NT2/D1 (cell line): ENCODE data around the gene CTDSPL2.
"Not testable (repeated sequence)": the region's sequence is repeated elsewhere in the genome, so short reads cannot be mapped to it uniquely, and the experiment has no call there.

Source experiments
- DNase-seq: peaks from one replicate; pipeline ENCODE4 v3.0.0-alpha.2; 2011; ENCODE audit warnings: low read depth, low spot score
- H3K27me3 ChIP-seq: 2 replicates; pipeline ENCODE4 v1.6.0; 2011; ENCODE audit warnings: mild to moderate bottlenecking; ENCODE audit not compliant: insufficient read length, insufficient read depth
- H3K36me3 ChIP-seq: 2 replicates; pipeline ENCODE4 v1.6.1; 2011; ENCODE audit warnings: mild to moderate bottlenecking, low read length, mixed read lengths; ENCODE audit not compliant: insufficient read depth, insufficient read length
- H3K4me1 ChIP-seq: 2 replicates; pipeline ENCODE4 v1.5.1; 2011; ENCODE audit not compliant: insufficient read depth, insufficient read length
- H3K4me3 ChIP-seq: 2 replicates; pipeline ENCODE4 v1.5.1; 2011; ENCODE audit warnings: low read depth; ENCODE audit not compliant: insufficient read length
- H3K9ac ChIP-seq: 2 replicates; pipeline ENCODE4 v1.6.0; 2011; ENCODE audit warnings: low read depth; ENCODE audit not compliant: insufficient read length
- H3K9me3 ChIP-seq: 2 replicates; pipeline ENCODE4 v1.5.1; 2011; ENCODE audit warnings: mild to moderate bottlenecking, low read length; ENCODE audit not compliant: insufficient read depth
- SUZ12 ChIP-seq: IDR thresholded peaks from 2 replicates; pipeline ENCODE4 v1.6.1; 2011; ENCODE audit not compliant: insufficient read length, insufficient read depth; ENCODE audit errors: extremely low read depth
- YY1 ChIP-seq: IDR thresholded peaks from 2 replicates; pipeline ENCODE4 v1.6.1; 2011; ENCODE audit not compliant: insufficient read length, insufficient read depth
- ZNF274 ChIP-seq: IDR thresholded peaks from 2 replicates; pipeline ENCODE4 v1.6.1; 2011; ENCODE audit warnings: mild to moderate bottlenecking, low read depth, low read length

The CTDSPL2 gene

DNA sequence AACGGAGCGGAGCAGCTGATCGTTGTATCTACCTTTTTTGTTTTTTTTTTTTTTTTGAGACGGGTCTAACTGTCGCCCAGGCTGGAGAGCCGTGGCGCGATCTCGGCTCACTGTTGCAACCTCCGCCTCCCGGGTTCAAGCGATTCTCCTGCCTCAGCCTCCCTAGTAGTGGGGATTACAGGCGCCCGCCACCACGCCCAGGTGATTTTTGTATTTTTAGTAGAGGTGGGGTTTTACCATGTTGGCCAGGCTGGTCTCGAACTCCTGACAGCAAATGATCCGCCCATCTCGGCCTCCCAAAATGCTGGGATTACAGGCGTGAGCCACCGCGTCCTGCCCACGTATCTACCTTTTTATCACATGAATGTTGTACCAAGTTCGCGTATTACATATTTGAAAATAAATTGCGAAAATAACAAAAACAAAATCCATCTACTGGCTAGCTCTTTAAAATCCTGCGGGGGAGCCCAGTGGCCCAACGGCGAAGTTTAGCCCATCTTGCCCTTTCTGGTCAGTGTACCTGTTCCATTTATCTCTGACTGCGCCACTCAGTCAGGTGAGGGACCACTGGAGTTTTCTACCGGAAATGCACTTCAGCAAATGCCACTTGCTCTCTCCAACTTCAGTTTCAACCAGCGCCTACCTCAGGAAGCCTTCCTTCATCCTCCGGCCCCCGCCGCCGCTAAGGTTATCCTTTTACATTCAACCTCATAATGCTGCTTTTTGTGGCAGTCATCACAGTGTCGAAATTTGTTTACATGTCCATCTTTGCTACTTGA, 108.3 kb downstream of the CTDSPL2 start:
- Histone ChIP-seq H3K9ac (peak overlapping the region; percentile 92), H3K27me3 (no peaks in the 10 kb centered on the region), H3K36me3 (peaks cover 18% of the 10 kb centered on the region), H3K4me3 (peak overlapping the region; percentile 76), H3K9me3 (no peaks in the 10 kb centered on the region), H3K4me1 (no peaks in the 10 kb centered on the region)
- TF ChIP-seq ZNF274 (no peak), YY1 (no peak), SUZ12 (no peak)
- DNase-seq = no peak

DNA sequence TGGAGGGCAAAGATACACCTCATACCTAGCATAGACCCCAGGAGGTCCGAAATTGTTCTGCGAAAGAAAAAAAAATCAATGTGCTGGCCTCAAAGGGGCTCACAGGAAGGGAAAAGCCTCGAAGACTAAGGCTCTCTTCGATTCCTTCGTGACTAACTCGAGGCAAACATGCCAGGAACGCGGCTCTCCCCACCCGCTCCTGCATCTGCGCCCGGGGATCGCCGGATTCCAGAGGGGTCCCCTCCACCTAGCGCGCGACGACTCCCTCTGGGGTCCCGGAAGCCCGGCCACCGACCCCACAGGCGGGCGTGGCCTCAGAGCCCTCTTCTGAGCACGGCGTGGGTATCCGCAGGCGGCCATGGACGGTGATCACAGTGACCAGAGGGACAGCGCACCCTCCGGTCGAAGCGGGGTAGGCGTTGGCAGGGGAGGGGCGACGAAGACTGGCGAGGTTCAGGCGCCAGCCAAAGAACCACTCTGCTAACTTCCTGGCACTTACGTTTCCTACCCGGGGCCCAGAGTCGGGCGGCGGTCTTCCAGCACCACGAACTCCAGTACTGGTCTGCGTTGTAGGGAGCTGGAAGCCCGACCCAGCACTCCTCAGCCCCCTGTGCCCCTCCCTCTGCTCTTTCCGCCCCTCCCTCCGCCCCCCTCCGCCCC, 109.0 kb downstream of the CTDSPL2 start:
- Histone ChIP-seq H3K4me3 (peak overlapping the region; percentile 76), H3K27me3 (no peaks in the 10 kb centered on the region), H3K36me3 (peaks cover 25% of the 10 kb centered on the region), H3K9ac (peak overlapping the region; percentile 92), H3K9me3 (no peaks in the 10 kb centered on the region), H3K4me1 (no peaks in the 10 kb centered on the region)
- TF ChIP-seq YY1 (no peak), SUZ12 (no peak), ZNF274 (no peak)
- DNase-seq = peak; percentile 49

DNA sequence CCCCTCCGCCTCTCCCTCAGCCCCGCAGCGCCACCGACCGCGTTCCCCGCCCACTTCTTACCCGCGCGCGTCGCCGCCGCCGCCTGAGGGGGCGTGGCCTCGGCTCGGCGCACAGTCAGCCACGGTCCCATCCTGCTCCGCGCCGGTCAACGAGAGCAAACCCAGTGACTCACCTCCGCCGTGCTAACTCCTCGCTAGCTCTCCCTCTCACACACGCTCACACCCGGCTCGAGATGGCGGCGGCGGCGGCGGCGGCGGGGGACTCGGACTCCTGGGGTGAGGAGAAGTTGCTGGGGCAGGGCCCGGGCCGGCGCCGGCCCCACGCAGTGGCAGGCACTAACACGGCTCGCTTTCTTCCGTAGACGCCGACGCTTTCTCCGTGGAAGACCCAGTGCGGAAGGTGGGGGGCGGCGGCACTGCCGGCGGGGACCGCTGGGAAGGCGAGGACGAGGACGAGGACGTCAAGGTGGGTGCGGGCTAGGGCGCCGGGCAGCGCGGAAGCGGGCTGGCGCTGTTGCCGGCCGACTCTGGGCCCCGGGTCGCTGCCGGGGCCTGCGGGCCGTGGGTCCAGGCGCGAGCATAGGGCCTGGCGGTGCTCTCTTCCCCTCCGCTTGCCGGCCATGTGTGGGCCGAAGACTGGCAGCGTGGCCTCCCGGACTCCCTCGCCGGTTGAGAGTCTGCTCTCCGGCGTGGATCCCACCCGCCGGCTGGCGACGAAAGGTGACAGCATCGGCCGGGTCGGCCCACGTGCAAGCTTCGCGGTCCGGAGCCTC, 109.7 kb downstream of the CTDSPL2 start, which contains the start of gene EIF3J:
Gene EIF3J (plus strand): TSS at position 186 of the 773 bp plus-strand sequence. CDS start 48 bp downstream, at position 234.
- peaks cover 30% of the 10 kb centered on the region for H3K36me3 ChIP-seq
- no peak for TF ChIP-seq ZNF274
- TF ChIP-seq YY1 = no peak
- TF ChIP-seq SUZ12 = no peak
- H3K27me3 ChIP-seq = no peaks in the 10 kb centered on the region

DNA sequence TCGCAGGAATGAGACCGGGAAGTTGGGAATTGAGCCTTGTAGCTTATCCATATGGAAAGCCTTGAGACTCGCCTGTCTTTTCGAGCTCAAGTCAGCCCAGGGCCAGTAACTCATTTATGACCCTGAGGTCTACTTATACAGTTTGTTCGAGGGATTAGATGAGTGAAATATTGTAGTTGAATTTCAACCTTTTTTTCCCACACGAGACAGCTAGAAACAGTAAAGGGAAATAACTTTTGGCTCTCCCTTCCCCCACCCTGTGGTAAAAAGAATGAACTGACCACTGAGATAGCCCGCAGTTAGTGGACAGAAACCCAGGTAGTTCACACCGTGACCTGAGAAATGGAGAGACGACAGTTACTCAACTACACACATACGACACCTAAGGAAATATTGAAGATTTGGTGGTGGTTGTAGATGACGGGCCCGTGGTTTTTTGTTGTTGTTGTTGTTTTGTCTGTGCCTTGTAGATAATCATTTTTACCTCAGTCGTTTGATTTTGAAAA, 110.4 kb downstream of the CTDSPL2 start:
- Histone ChIP-seq H3K36me3 (peaks cover 32% of the 10 kb centered on the region), H3K9ac (peak overlapping the region; percentile 97), H3K4me1 (no peaks in the 10 kb centered on the region), H3K27me3 (no peaks in the 10 kb centered on the region), H3K4me3 (peak overlapping the region; percentile 89), H3K9me3 (no peaks in the 10 kb centered on the region)
- TF ChIP-seq YY1 = no peak
- no peak for TF ChIP-seq SUZ12
- no peak for TF ChIP-seq ZNF274
- DNase-seq = no peak

More for the DNA sequence above, 109.7 kb downstream of the CTDSPL2 start, which contains the start of gene EIF3J:
- Histone ChIP-seq H3K9me3 (no peaks in the 10 kb centered on the region), H3K9ac (peak within 1 kb of the TSS; percentile 97), H3K4me3 (peak within 1 kb of the TSS; percentile 89), H3K4me1 (no peaks in the 10 kb centered on the region)
- DNase-seq = peak; percentile 79

DNA sequence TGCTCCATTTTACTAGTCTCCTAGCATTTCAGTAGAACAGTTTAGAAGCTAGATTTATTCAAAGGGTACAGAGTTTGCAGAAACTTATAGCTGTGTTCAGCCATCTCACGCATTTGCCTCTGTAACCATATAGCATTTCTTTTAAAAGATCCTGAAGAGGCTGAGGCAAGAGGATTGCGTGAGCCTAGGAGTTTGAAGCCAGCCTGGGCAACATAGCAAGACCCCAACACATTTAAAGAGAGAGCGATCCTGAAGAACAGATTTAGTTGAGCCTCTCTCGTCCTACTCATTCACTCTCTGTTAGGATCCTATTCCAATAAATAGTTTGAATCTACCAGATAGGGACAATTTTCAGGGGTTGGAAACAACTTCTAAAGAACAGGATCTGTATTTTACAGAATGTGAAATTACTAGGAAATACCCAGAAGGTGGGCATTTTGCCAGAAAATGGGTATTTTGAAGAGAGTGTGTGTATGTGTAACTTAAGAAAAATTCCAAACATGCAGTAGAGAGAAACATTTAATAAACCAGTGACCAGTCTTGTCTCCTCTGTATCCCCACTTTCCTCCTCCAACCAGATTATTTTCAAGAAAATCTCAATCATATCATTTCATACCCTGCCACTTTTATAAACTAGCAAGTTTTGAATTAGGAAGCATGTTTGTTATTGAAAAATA, 114.0 kb downstream of the CTDSPL2 start:
- no peak for DNase-seq

DNA sequence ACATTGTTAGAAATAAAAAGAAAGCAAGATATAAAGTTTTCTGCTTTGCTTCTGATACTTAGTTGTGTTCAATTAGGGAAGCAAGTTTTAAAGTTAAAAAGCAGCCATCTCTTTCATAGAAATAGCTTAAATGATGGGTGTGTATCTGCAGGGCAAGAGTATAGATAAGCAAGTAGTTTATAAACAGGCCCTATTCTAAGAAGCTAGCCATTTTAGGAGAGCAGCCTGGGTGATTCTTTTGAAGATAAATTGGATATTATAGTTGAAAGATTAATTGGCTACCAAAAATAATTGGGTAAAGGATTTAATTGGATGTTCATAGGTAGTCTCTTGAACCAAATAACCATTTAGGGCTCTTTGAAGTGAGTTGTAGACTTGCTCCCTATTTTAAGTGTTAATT, 115.2 kb downstream of the CTDSPL2 start:
- Histone ChIP-seq H3K4me1 (no peaks in the 10 kb centered on the region), H3K27me3 (no peaks in the 10 kb centered on the region), H3K9me3 (no peaks in the 10 kb centered on the region), H3K36me3 (peaks cover 35% of the 10 kb centered on the region), H3K9ac (no peak overlapping the region), H3K4me3 (no peak overlapping the region)
- TF ChIP-seq ZNF274 = no peak
- no peak for TF ChIP-seq SUZ12
- TF ChIP-seq YY1 = no peak
- DNase-seq = no peak

More for the DNA sequence above, 114.0 kb downstream of the CTDSPL2 start:
- no peak for TF ChIP-seq YY1
- no peak for TF ChIP-seq ZNF274
- no peak for TF ChIP-seq SUZ12
- Histone ChIP-seq H3K27me3 (no peaks in the 10 kb centered on the region), H3K9ac (no peak overlapping the region), H3K4me1 (no peaks in the 10 kb centered on the region), H3K36me3 (peaks cover 35% of the 10 kb centered on the region), H3K9me3 (no peaks in the 10 kb centered on the region), H3K4me3 (no peak overlapping the region)

DNA sequence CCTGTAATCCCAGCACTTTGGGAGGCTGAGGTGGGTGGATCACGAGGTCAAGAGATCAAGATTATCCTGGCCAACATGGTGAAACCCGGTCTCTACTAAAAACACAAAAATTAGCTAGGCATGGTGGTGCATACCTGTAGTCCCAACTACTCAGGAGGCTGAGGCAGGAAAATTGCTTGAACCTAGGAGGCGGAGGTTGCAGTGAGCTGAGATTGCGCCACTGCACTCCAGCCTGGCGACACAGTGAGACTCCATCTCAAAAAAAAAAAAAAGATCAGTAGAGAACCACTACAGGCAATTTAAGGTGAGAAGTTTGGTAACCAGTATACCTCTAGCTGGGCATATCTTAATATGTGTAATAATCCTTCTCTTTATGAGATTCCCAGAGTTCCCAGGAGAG, 117.3 kb downstream of the CTDSPL2 start:
- not testable (repeated sequence) for H3K9me3 ChIP-seq, H3K27me3 ChIP-seq, H3K9ac ChIP-seq, H3K4me1 ChIP-seq, H3K4me3 ChIP-seq, DNase-seq
- peaks cover 36% of the 10 kb centered on the region for H3K36me3 ChIP-seq
